Neural progenitor cell (in vitro differentiated cells): Measurements from ENCODE around the gene FFAR3.

Experiments used
- EZH2 ChIP-seq: fragments of 200-600 bp; sonication (generic); IDR thresholded peaks from 2 replicates; pipeline ENCODE4 v1.6.1; 2017; ENCODE audit warnings: antibody characterized with exemption, mild to moderate bottlenecking, moderate library complexity
- EZH2phosphoT487 ChIP-seq: fragments of 200-600 bp; sonication (generic); IDR thresholded peaks from 2 replicates; pipeline ENCODE4 v1.6.1; 2017; ENCODE audit warnings: antibody characterized with exemption
- TF ChIP-seq, protein P1 (sequence below): fragments of 200-600 bp; sonication (generic); IDR thresholded peaks from 2 replicates; pipeline ENCODE4 v1.5.1; 2017; ENCODE audit warnings: antibody characterized with exemption, mild to moderate bottlenecking

DNA sequence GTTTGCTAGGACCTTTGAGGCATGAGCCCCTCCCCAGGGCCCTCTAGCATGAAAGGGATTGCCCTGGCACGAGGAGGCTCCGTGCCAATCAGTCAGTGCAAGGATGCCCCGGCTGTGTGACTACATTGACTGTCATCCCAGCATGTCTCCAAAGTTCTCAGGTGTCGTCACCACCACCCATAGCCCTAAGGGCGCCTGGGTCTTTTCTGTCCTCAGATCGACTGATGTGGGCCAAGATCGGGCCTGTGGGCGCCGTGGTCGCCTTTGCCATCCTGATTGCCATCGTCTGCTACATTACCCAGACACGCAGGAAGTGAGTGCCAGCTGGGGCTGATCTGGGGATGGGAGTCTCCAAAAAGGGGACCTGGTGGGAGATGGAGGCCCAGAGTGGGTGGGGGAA lies 47.9 kb upstream of the FFAR3 start:
- TF ChIP-seq, protein P1, sequence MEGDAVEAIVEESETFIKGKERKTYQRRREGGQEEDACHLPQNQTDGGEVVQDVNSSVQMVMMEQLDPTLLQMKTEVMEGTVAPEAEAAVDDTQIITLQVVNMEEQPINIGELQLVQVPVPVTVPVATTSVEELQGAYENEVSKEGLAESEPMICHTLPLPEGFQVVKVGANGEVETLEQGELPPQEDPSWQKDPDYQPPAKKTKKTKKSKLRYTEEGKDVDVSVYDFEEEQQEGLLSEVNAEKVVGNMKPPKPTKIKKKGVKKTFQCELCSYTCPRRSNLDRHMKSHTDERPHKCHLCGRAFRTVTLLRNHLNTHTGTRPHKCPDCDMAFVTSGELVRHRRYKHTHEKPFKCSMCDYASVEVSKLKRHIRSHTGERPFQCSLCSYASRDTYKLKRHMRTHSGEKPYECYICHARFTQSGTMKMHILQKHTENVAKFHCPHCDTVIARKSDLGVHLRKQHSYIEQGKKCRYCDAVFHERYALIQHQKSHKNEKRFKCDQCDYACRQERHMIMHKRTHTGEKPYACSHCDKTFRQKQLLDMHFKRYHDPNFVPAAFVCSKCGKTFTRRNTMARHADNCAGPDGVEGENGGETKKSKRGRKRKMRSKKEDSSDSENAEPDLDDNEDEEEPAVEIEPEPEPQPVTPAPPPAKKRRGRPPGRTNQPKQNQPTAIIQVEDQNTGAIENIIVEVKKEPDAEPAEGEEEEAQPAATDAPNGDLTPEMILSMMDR: no peak
- TF ChIP-seq EZH2 (no peak), EZH2phosphoT487 (no peak)
